SK-N-SH treated with all-trans-retinoic acid at 6 μM for 48 hours (cell line): Measurements from ENCODE around the gene TMEM100.

Experiments used
- ATAC-seq: fragments of 200-7000 bp; cut with Tn5 transposase; 3 replicates; pipeline ENCODE4 v1.9.1; 2020; ENCODE audit warnings: mild to moderate bottlenecking, moderate library complexity
- ARNTL ChIP-seq: fragments of 450-650 bp; formaldehyde crosslinking; IDR thresholded peaks from 2 replicates; pipeline ENCODE4 v1.5.0; 2020; ENCODE audit warnings: low read depth, mild to moderate bottlenecking, moderate library complexity, borderline replicate concordance
- BACH2 ChIP-seq: fragments of 250-450 bp; sonication (Bioruptor Pico); IDR thresholded peaks from 2 replicates; pipeline ENCODE4 v1.9.0; 2021; ENCODE audit warnings: mild to moderate bottlenecking, borderline replicate concordance
- CSDC2 ChIP-seq: fragments of 250-450 bp; sonication (Bioruptor Pico); IDR thresholded peaks from 2 replicates; pipeline ENCODE4 v1.5.0; 2020; ENCODE audit warnings: mild to moderate bottlenecking, moderate library complexity
- ESRRG ChIP-seq: fragments of 250-450 bp; sonication (Bioruptor Pico); IDR thresholded peaks from 2 replicates; pipeline ENCODE4 v1.6.1; 2021; ENCODE audit warnings: mild to moderate bottlenecking
- GLIS3 ChIP-seq: fragments of 250-450 bp; sonication (Bioruptor Pico); IDR thresholded peaks from 2 replicates; pipeline ENCODE4 v1.5.0; 2020; ENCODE audit warnings: mild to moderate bottlenecking, moderate library complexity
- ISL1 ChIP-seq: fragments of 250-450 bp; sonication (Bioruptor Pico); IDR thresholded peaks from 2 replicates; pipeline ENCODE4 v2.1.2; 2022; ENCODE audit warnings: mild to moderate bottlenecking, moderate library complexity
- OSR1 ChIP-seq: fragments of 250-450 bp; sonication (Bioruptor Pico); IDR thresholded peaks from 2 replicates; pipeline ENCODE4 v1.8.0; 2022; ENCODE audit warnings: moderate library complexity, mild to moderate bottlenecking, inconsistent platforms
- PPARA ChIP-seq: fragments of 250-450 bp; sonication (Bioruptor Pico); IDR thresholded peaks from 2 replicates; pipeline ENCODE4 v1.5.0; 2020; ENCODE audit warnings: mild to moderate bottlenecking, borderline replicate concordance
- RARB ChIP-seq: fragments of 250-450 bp; sonication (Bioruptor Pico); IDR thresholded peaks from 2 replicates; pipeline ENCODE4 v1.8.0; 2021; ENCODE audit warnings: mild to moderate bottlenecking, moderate library complexity
- SNAI2 ChIP-seq: fragments of 250-450 bp; sonication (Bioruptor Pico); IDR thresholded peaks from 2 replicates; pipeline ENCODE4 v1.5.0; 2020; ENCODE audit warnings: mild to moderate bottlenecking, moderate library complexity
- TCF4 ChIP-seq: fragments of 250-450 bp; sonication (Bioruptor Pico); IDR thresholded peaks from 2 replicates; pipeline ENCODE4 v1.8.0; 2021; ENCODE audit warnings: mild to moderate bottlenecking, moderate library complexity, borderline replicate concordance
- TOX ChIP-seq: fragments of 250-450 bp; sonication (Bioruptor Pico); IDR thresholded peaks from 2 replicates; pipeline ENCODE4 v1.8.0; 2021; ENCODE audit warnings: mild to moderate bottlenecking, moderate library complexity, borderline replicate concordance
- ZC3H10 ChIP-seq: fragments of 250-450 bp; sonication (Bioruptor Pico); IDR thresholded peaks from 2 replicates; pipeline ENCODE4 v1.5.1; 2021; ENCODE audit warnings: mild to moderate bottlenecking, moderate library complexity
- ZFP30 ChIP-seq: fragments of 450-650 bp; formaldehyde crosslinking; IDR thresholded peaks from 2 replicates; pipeline ENCODE4 v1.5.0; 2022; ENCODE audit warnings: mild to moderate bottlenecking, moderate library complexity
- ZNF565 ChIP-seq: fragments of 450-650 bp; formaldehyde crosslinking; conservative IDR thresholded peaks from 2 replicates; pipeline ENCODE4 v1.5.0; 2020; ENCODE audit warnings: low read depth, mild to moderate bottlenecking, moderate library complexity
- ZNF70 ChIP-seq: fragments of 450-650 bp; formaldehyde crosslinking; IDR thresholded peaks from 2 replicates; pipeline ENCODE4 v1.5.0; 2020; ENCODE audit warnings: mild to moderate bottlenecking, moderate library complexity
- ZNF8 ChIP-seq: fragments of 450-650 bp; formaldehyde crosslinking; IDR thresholded peaks from 2 replicates; pipeline ENCODE4 v1.5.0; 2020; ENCODE audit warnings: mild to moderate bottlenecking, moderate library complexity
- TF ChIP-seq, protein P1 (sequence below): fragments of 250-450 bp; sonication (Bioruptor Pico); IDR thresholded peaks from 2 replicates; pipeline ENCODE4 v1.8.0; 2021; ENCODE audit warnings: low read depth, mild to moderate bottlenecking, moderate library complexity, borderline replicate concordance
- TF ChIP-seq, protein P2 (sequence below): fragments of 250-450 bp; sonication (Bioruptor Pico); IDR thresholded peaks from 2 replicates; pipeline ENCODE4 v1.5.1; 2020; ENCODE audit warnings: low read depth, mild to moderate bottlenecking, moderate library complexity
- TF ChIP-seq, protein P3 (sequence below): fragments of 250-450 bp; sonication (Bioruptor Pico); IDR thresholded peaks from 2 replicates; pipeline ENCODE4 v1.5.0; 2020; ENCODE audit warnings: mild to moderate bottlenecking, moderate library complexity

Gene TMEM100

DNA sequence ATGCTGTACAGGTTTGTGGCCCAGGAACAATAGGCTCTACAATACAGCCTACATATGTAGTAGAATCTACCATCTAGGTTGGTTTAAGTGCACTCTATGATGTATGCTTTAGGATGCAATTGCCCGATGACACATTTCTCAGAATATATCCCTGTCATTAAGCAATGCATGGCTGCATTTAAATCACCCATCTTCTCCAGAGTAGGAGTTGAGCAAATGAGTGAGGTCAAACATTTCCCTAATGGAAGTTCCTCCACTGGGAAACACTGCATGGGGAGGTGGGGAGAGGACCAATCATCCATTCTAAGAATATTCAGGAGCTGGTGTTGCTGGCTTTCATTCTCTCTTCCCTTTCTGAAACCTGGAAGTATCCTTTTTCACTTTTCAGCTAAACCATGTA is 26.2 kb upstream of the TMEM100 start:
- ATAC-seq = no peak
- TF ChIP-seq BACH2 (CRISPR knock-in tag) (no peak), ZNF565 (CRISPR knock-in tag) (no peak), ARNTL (CRISPR knock-in tag) (no peak), ESRRG (CRISPR knock-in tag) (no peak), SNAI2 (CRISPR knock-in tag) (no peak), ISL1 (CRISPR knock-in tag) (no peak), CSDC2 (CRISPR knock-in tag) (no peak), ZC3H10 (CRISPR knock-in tag) (no peak)
- TF ChIP-seq, protein P1, sequence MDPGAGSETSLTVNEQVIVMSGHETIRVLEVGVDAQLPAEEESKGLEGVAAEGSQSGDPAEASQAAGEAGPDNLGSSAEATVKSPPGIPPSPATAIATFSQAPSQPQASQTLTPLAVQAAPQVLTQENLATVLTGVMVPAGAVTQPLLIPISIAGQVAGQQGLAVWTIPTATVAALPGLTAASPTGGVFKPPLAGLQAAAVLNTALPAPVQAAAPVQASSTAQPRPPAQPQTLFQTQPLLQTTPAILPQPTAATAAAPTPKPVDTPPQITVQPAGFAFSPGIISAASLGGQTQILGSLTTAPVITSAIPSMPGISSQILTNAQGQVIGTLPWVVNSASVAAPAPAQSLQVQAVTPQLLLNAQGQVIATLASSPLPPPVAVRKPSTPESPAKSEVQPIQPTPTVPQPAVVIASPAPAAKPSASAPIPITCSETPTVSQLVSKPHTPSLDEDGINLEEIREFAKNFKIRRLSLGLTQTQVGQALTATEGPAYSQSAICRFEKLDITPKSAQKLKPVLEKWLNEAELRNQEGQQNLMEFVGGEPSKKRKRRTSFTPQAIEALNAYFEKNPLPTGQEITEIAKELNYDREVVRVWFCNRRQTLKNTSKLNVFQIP = no peak
- TF ChIP-seq, protein P2, sequence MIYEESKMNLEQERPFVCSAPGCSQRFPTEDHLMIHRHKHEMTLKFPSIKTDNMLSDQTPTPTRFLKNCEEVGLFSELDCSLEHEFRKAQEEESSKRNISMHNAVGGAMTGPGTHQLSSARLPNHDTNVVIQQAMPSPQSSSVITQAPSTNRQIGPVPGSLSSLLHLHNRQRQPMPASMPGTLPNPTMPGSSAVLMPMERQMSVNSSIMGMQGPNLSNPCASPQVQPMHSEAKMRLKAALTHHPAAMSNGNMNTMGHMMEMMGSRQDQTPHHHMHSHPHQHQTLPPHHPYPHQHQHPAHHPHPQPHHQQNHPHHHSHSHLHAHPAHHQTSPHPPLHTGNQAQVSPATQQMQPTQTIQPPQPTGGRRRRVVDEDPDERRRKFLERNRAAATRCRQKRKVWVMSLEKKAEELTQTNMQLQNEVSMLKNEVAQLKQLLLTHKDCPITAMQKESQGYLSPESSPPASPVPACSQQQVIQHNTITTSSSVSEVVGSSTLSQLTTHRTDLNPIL (CRISPR knock-in tag) = no peak

DNA sequence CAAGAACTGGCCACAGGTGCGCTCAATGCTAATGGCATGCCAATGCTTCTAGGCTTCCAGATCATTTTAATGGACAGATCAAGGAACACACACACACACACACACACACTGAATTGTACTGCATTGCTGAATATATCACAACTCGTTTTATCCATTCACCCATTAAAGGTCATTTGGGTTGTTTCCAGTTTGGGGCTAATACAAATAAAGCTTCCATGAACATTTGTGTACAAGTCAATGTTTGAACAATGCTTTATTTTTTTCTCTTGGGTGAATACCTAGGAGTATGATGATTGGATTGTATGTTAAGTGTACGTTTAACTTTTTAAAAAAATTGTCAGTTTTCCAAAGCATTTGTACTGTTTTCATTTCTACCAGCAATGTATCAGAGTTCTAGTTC is 24.5 kb upstream of the TMEM100 start:
- no peak for ATAC-seq
- TF ChIP-seq ZC3H10 (CRISPR knock-in tag) = no peak
- TF ChIP-seq, all 23 proteins: peak for 0

DNA sequence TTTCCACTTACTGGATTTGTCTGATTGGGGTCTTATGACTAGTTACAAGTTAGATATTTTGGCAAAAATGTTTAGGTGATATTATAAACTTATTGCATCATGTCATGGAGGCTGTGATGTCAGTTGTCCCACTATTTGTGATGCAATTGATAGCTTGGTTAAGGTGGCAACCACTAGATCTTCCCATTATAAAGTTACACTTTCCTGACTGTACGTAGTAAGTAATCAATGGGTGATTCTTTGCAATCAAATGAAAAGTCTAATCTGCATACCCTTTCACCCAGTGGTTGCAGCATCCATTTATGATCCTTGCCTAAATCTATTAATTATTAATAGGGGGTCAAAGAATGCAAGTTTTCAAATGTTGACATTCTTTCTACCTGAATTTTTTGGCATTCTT is 23.8 kb upstream of the TMEM100 start:
- TF ChIP-seq PPARA (CRISPR knock-in tag) (no peak), OSR1 (no peak), GLIS3 (CRISPR knock-in tag) (no peak), ZNF8 (CRISPR knock-in tag) (no peak), CSDC2 (CRISPR knock-in tag) (no peak), ARNTL (CRISPR knock-in tag) (no peak), ZC3H10 (CRISPR knock-in tag) (no peak), TCF4 (no peak)
- TF ChIP-seq, protein P1 = no peak
- ATAC-seq = no peak

DNA sequence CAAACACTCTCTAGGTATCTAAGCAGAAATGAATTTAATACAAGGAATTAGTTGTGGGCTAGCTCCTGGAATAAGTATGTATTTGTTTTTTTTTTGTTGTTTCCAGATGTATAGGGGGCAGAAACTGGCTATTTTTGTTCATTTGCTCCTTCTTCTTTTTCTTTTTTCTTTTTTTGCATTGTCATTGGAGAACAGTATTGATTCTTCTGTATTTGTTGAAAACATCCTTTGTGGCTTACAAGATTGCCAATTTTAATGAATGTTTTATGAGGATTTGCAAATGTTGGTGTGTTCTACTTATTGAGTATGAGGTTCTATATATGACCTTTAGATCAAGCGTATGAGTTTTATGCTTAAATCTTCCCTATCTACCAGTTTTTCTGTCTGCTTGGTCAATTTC is 22.6 kb upstream of the TMEM100 start:
- TF ChIP-seq, protein P2 (CRISPR knock-in tag) = no peak
- TF ChIP-seq RARB (CRISPR knock-in tag) (no peak), ARNTL (CRISPR knock-in tag) (no peak), TCF4 (no peak), GLIS3 (CRISPR knock-in tag) (no peak), ZNF565 (CRISPR knock-in tag) (no peak), TOX (CRISPR knock-in tag) (no peak), SNAI2 (CRISPR knock-in tag) (no peak), ZNF70 (CRISPR knock-in tag) (no peak), ISL1 (CRISPR knock-in tag) (no peak), ZFP30 (no peak), ESRRG (CRISPR knock-in tag) (no peak), ZC3H10 (CRISPR knock-in tag) (no peak)
- TF ChIP-seq, protein P1 = no peak
- TF ChIP-seq, protein P3, sequence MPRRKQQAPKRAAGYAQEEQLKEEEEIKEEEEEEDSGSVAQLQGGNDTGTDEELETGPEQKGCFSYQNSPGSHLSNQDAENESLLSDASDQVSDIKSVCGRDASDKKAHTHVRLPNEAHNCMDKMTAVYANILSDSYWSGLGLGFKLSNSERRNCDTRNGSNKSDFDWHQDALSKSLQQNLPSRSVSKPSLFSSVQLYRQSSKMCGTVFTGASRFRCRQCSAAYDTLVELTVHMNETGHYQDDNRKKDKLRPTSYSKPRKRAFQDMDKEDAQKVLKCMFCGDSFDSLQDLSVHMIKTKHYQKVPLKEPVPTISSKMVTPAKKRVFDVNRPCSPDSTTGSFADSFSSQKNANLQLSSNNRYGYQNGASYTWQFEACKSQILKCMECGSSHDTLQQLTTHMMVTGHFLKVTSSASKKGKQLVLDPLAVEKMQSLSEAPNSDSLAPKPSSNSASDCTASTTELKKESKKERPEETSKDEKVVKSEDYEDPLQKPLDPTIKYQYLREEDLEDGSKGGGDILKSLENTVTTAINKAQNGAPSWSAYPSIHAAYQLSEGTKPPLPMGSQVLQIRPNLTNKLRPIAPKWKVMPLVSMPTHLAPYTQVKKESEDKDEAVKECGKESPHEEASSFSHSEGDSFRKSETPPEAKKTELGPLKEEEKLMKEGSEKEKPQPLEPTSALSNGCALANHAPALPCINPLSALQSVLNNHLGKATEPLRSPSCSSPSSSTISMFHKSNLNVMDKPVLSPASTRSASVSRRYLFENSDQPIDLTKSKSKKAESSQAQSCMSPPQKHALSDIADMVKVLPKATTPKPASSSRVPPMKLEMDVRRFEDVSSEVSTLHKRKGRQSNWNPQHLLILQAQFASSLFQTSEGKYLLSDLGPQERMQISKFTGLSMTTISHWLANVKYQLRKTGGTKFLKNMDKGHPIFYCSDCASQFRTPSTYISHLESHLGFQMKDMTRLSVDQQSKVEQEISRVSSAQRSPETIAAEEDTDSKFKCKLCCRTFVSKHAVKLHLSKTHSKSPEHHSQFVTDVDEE (CRISPR knock-in tag) = no peak
- ATAC-seq = no peak
